AG08396 (cell line): ENCODE results near the gene ADAD1.

Source experiments
- DNase-seq: peaks from one replicate; pipeline ENCODE4 v3.0.0; 2012; ENCODE audit warnings: low spot score, mixed read lengths

Gene ADAD1

DNA sequence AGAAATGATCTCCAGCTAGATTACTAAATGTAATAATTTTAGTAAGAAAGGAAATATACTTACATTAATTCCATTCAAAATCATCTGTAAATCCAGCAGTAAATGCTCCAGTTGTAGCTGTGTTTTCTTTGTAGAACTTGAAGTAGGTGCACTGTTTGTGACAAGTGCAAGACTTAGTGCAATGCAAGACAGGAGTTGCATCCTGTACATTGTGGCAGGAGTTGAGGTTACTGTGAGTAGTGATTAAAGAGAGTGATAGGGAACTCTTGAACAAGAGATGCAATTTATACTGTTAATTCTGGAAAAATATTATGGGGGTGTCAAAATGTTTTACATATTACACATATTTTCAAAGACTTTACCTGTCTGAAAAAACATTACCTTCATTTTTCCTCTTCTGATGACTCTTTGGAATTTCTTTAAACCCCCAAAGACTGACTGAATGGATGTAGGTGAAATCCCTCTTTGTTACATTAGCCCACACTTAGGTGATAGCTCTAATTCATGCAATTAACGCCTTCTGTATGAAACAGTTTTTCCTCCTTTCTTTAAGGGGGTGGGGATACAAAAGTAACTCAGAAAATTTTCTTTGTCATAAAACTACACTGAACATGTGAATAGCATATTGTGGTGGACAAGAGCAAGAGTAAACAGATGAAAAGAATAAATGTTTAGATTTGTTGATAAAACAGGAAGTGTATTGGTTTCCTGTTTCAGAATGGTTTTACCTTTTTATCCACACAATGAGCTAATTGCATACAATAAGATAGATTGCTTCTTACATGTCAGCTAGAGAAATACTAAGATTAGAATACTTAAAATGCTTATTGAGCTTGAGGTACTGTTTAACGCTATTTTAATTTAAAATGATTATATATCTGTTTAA is 77.7 kb downstream of the ADAD1 start, which contains the start of gene IL2:
Gene IL2, minus strand, starts transcription at position 495 of the 886 bp plus-strand sequence. Its CDS starts 285 bp downstream, at position 210.
- no peak for DNase-seq

DNA sequence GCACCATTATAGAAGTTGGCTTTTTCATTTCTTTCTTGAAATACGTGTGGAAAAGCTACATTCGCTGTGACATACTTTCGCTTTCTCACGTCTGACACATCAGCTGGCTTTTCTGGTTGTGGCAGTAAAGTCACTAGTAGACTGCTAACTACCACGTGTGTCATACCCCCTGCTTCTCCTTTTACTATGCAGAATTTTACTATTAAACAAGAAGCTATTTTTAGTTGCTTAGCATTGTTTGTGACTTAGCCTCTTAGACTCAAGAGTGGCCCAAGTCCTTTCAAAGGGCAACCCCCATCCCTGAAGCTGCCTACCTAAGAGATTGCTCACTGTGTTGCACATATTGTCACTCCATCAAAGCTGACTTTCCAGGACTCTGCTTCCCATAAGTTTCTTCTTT is 79.8 kb downstream of the ADAD1 start:
- DNase-seq = peak; percentile 5

DNA sequence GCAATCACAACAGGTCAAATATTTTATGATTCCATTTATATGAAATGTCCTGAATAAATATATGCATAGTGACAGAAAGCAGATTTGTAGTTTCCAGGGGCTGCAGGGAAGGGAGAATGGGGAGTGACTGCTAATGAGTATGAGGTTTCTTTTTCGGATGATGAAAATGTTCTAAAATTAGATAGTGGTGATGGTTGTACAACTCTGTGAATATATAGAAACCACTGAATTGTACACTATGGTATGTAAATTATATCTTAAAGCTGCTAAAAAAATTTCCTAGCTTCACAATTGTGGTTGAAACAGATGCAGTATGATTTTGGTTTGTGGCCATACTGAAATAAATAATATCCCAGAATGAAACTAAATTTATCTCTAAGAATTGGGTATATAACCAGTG is 90.6 kb downstream of the ADAD1 start:
- DNase-seq = no peak

DNA sequence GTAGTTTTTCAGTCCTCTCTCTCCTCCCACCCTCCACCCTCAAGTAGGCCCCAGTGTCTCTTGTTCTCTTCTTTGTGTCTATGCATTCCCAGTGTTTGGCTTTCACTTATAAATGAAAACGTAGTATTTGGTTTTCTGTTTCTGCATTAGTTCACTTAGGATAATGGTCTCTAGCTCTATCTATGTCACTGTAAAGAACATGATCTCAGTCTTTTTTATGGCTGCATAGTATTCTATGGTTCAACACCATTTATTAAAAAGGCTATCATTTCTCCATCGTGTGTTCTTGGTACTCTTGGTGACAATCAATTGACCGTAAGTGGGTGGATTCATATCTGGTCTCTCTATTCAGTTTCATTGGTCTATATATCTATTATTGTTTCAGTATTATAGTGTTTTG is 96.4 kb downstream of the ADAD1 start:
- DNase-seq = no peak

DNA sequence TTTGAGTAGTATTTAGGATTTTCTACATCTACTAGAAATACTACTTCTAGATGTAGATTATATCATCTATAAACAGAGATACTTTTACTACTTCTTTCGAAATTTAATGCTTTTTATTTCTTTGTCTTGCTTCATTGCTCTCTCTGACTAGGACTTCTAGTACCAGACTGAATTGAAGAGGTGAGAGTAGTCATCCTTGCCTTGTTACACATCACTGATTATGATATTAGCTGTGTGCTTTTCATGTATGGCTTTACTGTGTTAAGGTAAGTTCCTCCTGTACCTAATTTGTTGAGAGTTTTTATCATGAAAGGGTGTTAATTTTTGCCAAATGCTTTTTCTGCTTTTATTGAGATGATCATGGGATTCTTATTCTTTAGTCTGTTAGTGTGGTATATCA is 97.3 kb downstream of the ADAD1 start:
- DNase-seq = no peak

DNA sequence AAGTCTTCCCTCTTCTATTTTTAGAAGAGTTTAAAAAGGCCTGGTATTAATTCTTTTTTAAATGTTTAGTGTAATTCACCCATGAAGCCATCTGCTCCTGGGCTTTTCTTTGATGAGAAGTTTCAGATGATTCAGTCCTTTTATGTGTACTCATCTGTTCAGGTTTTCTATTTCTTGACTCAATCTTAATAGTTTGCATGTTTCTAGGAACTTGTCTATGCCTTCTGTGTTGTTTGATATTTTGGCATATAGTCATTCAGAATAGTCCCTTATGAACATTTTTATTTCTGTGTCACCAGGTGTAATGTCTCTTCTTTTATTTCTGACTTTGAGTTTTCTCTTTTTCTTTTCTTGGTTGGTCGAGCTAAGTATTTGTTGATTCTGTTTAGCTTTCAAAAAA is 97.9 kb downstream of the ADAD1 start:
- DNase-seq = no peak
